Measurements from ENCODE around the gene HSPB1.
A peak's percentile ranks its signal among the peaks of the same experiment; 100 is the strongest.

Gene HSPB1

DNA sequence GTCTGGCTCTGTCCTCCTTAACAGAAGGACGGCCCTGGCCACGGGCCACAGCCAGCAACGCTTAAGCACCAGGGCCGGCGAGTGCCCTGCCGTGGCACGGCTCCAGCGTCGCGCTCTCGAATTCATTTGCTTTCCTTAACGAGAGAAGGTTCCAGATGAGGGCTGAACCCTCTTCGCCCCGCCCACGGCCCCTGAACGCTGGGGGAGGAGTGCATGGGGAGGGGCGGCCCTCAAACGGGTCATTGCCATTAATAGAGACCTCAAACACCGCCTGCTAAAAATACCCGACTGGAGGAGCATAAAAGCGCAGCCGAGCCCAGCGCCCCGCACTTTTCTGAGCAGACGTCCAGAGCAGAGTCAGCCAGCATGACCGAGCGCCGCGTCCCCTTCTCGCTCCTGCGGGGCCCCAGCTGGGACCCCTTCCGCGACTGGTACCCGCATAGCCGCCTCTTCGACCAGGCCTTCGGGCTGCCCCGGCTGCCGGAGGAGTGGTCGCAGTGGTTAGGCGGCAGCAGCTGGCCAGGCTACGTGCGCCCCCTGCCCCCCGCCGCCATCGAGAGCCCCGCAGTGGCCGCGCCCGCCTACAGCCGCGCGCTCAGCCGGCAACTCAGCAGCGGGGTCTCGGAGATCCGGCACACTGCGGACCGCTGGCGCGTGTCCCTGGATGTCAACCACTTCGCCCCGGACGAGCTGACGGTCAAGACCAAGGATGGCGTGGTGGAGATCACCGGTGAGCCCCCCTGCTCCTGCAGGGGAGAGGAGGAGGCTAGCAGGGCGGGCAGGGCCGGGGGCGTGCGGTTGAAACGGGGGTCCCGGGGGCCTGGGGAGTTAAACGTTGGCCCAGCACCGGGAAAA, at the start of gene HSPB1:
TSS of gene HSPB1 (plus strand) at position 327 of the 855 bp plus-strand sequence. CDS start at position 367, 40 bp downstream.
- Histone ChIP-seq H3K4me1 (ENCODE audit: control insufficient read depth in 2 of 2, insufficient read depth in 2 of 2, low read length in 2 of 2) (peaks cover 16% of the 10 kb centered on the region in 2 donors), H3K27me3 (ENCODE audit: control insufficient read depth in 2 of 2, insufficient read depth in 2 of 2, low read length in 2 of 2) (no peaks in the 10 kb centered on the region), H3K27ac (ENCODE audit: low read depth in 2 of 2, low read length in 2 of 2) (peak within 1 kb of the TSS; percentile 94 to 98), H3K4me3 (ENCODE audit: low read length in 2 of 2) (peak within 1 kb of the TSS; percentile 76 to 82), H3K36me3 (ENCODE audit: control insufficient read depth in 2 of 2, insufficient read depth in 2 of 2, low read length in 2 of 2) (no peaks in the 10 kb centered on the region), H3K9ac (ENCODE audit: low read depth in 1 of 2, low read length in 2 of 2) (peak within 1 kb of the TSS; percentile 70 to 97), H3K9me3 (ENCODE audit: control insufficient read depth in 2 of 2, low read length in 2 of 2) (no peaks in the 10 kb centered on the region)

- no peaks in the 10 kb centered on the region for H3K36me3 ChIP-seq (ENCODE audit: control insufficient read depth in 2 of 2, insufficient read depth in 2 of 2, low read length in 2 of 2)
- H3K9ac ChIP-seq (ENCODE audit: low read depth in 1 of 2, low read length in 2 of 2), result no peak overlapping the region
- peaks cover 0 to 4% of the 10 kb centered on the region in 2 donors for H3K4me1 ChIP-seq (ENCODE audit: control insufficient read depth in 2 of 2, insufficient read depth in 2 of 2, low read length in 2 of 2)
- no peak overlapping the region for H3K4me3 ChIP-seq (ENCODE audit: low read length in 2 of 2)
- H3K27me3 ChIP-seq (ENCODE audit: control insufficient read depth in 2 of 2, insufficient read depth in 2 of 2, low read length in 2 of 2), result peaks cover 7 to 10% of the 10 kb centered on the region in 2 donors
- H3K27ac ChIP-seq (ENCODE audit: low read depth in 2 of 2, low read length in 2 of 2), result no peak overlapping the region
- H3K9me3 ChIP-seq (ENCODE audit: control insufficient read depth in 2 of 2, low read length in 2 of 2), result no peaks in the 10 kb centered on the region
Measured at GRCh38 chr7:76254781-76255180, 47.7 kb upstream of the HSPB1 start.

DNA sequence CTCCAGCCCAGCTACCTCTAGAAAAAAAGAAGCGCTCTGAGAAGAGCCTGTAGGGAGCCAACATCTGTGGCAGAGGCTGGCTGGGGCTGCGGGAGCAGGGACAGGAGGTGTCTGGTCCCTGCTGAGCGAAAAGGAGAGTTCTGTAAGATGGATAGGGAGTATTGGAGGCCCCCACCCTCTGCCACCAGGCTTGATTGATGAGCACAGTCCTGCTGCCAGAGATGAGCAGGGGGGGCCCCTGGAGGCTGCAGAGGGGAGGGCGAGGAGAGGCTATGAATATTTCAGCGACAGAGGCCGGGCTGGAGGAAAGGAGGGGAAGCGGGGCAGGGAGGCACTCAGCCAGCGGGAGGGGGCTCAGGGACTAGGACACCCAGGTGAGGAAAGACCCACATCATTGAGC, 44.5 kb upstream of the HSPB1 start:
- no peaks in the 10 kb centered on the region for H3K36me3 ChIP-seq (ENCODE audit: control insufficient read depth in 2 of 2, insufficient read depth in 2 of 2, low read length in 2 of 2)
- H3K27me3 ChIP-seq (ENCODE audit: control insufficient read depth in 2 of 2, insufficient read depth in 2 of 2, low read length in 2 of 2), result peaks cover 7 to 10% of the 10 kb centered on the region in 2 donors
- H3K4me1 ChIP-seq (ENCODE audit: control insufficient read depth in 2 of 2, insufficient read depth in 2 of 2, low read length in 2 of 2), result no peaks in the 10 kb centered on the region
- H3K4me3 ChIP-seq (ENCODE audit: low read length in 2 of 2), result no peak overlapping the region
- no peaks in the 10 kb centered on the region for H3K9me3 ChIP-seq (ENCODE audit: control insufficient read depth in 2 of 2, low read length in 2 of 2)
- H3K9ac ChIP-seq (ENCODE audit: low read depth in 1 of 2, low read length in 2 of 2), result no peak overlapping the region
- H3K27ac ChIP-seq (ENCODE audit: low read depth in 2 of 2, low read length in 2 of 2), result no peak overlapping the region

DNA sequence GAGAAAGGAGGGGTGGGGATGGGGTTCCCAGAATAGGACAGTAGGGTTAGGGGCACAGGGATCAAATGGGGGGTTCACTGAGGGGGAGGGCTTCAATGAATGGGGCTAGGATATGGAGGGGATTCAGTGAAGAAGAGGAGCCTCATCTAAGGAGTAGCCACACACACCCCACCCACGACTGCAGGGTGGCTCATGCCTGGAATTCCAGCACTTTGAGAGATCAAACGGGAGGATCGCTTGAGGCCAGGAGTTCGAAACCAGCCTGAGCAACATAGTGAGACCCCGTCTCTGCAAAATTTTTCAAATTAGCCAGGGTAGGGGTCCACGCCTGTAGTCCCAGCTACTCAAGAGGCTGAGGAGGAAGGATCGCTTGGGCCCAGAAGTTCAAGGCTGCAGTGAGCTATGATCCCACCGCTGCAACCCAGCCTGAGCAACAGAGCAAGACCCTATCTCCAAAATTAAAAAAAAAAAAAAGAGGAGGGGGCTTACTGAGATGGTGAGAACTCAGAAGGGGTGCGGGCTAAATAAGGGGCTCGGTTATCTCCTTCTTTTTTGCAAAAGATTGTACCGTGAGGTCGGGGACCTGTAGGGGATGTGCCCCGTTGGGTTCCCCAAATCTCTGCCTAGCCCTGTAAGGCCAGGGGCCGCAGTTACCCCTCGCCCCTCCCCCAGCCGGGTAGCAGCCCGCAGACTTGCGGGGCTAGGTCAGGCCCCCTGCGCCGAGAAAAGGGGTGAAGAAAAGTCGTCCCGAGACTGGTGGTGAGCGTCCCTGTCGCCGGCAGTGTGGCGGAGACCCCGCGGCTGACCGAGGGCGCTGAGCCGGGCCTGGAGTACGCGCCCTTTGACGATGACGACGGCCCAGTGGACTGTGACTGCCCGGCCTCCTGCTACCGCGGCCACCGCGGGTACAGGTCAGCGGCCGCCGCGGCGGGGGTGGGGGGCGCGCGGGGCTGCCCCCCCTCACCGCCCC, 43.1 kb upstream of the HSPB1 start:
- Histone ChIP-seq H3K27me3 (ENCODE audit: control insufficient read depth in 2 of 2, insufficient read depth in 2 of 2, low read length in 2 of 2) (peaks cover 7 to 10% of the 10 kb centered on the region in 2 donors), H3K4me3 (ENCODE audit: low read length in 2 of 2) (no peak overlapping the region)

DNA sequence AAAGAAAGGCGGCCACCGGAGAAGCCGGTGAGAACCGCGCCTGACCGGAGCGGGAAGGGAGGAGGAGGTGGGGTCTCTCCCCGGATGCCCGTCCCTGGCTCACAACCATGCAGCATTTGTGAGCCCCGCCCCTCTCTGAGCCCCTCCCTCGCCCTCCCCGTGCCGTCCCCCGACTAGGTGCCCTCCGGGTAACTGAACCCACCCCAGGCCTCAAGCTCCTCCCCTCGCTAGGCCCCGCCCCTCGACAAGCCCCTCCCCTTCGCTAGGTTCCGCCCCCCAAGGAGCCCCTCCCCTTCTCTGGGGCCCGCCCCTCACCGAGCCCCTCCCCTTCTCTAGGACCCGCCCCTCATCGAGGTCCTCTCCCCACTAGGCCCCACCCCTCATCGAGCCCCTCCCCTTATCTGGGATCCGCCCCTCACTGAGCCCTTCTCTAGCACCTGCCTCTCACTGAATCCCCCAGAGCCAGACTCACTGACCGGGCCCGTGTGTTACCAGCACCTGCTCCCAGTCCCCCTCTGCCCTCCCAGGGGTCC, 42.2 kb upstream of the HSPB1 start:
- H3K9ac ChIP-seq (ENCODE audit: low read depth in 1 of 2, low read length in 2 of 2), result no peak overlapping the region
- no peak overlapping the region for H3K27ac ChIP-seq (ENCODE audit: low read depth in 2 of 2, low read length in 2 of 2)
- H3K9me3 ChIP-seq (ENCODE audit: control insufficient read depth in 2 of 2, low read length in 2 of 2), result no peaks in the 10 kb centered on the region
- H3K27me3 ChIP-seq (ENCODE audit: control insufficient read depth in 2 of 2, insufficient read depth in 2 of 2, low read length in 2 of 2), result peaks cover 7 to 12% of the 10 kb centered on the region in 2 donors
- no peak overlapping the region for H3K4me3 ChIP-seq (ENCODE audit: low read length in 2 of 2)
- no peaks in the 10 kb centered on the region for H3K4me1 ChIP-seq (ENCODE audit: control insufficient read depth in 2 of 2, insufficient read depth in 2 of 2, low read length in 2 of 2)
- no peaks in the 10 kb centered on the region for H3K36me3 ChIP-seq (ENCODE audit: control insufficient read depth in 2 of 2, insufficient read depth in 2 of 2, low read length in 2 of 2)

More for the DNA sequence above, 43.1 kb upstream of the HSPB1 start:
- Histone ChIP-seq H3K9ac (ENCODE audit: low read depth in 1 of 2, low read length in 2 of 2) (no peak overlapping the region), H3K36me3 (ENCODE audit: control insufficient read depth in 2 of 2, insufficient read depth in 2 of 2, low read length in 2 of 2) (no peaks in the 10 kb centered on the region), H3K27ac (ENCODE audit: low read depth in 2 of 2, low read length in 2 of 2) (no peak overlapping the region), H3K4me1 (ENCODE audit: control insufficient read depth in 2 of 2, insufficient read depth in 2 of 2, low read length in 2 of 2) (no peaks in the 10 kb centered on the region), H3K9me3 (ENCODE audit: control insufficient read depth in 2 of 2, low read length in 2 of 2) (no peaks in the 10 kb centered on the region)

DNA sequence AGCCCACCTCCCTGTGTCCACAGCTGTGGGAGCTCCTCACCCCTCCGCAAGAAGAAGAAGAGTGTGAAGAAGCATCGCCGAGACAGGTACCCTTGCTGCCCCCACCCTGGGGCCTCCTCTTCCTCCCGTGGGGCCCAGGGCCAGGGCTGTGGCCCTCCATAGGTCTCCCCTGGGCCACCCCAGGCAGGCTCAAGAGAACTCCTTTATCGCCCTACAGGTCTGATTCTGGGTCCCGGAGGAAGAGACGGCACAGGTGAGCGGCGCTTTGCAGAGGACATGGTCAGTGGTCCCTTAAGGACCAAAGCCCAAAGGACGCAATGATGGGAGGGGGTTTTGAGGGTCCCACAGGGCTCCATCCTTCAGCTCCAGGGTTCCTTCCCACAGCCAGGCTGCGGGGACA, 41.1 kb upstream of the HSPB1 start:
- Histone ChIP-seq H3K4me3 (ENCODE audit: low read length in 2 of 2) (no peak overlapping the region), H3K27ac (ENCODE audit: low read depth in 2 of 2, low read length in 2 of 2) (no peak overlapping the region), H3K4me1 (ENCODE audit: control insufficient read depth in 2 of 2, insufficient read depth in 2 of 2, low read length in 2 of 2) (no peaks in the 10 kb centered on the region), H3K9ac (ENCODE audit: low read depth in 1 of 2, low read length in 2 of 2) (no peak overlapping the region), H3K9me3 (ENCODE audit: control insufficient read depth in 2 of 2, low read length in 2 of 2) (no peaks in the 10 kb centered on the region), H3K27me3 (ENCODE audit: control insufficient read depth in 2 of 2, insufficient read depth in 2 of 2, low read length in 2 of 2) (peaks cover 7 to 14% of the 10 kb centered on the region in 2 donors), H3K36me3 (ENCODE audit: control insufficient read depth in 2 of 2, insufficient read depth in 2 of 2, low read length in 2 of 2) (no peaks in the 10 kb centered on the region)

GRCh38 chr7:76261931-76262330, 40.5 kb upstream of the HSPB1 start:
- Histone ChIP-seq H3K9me3 (ENCODE audit: control insufficient read depth in 2 of 2, low read length in 2 of 2) (no peaks in the 10 kb centered on the region), H3K4me3 (ENCODE audit: low read length in 2 of 2) (no peak overlapping the region), H3K27ac (ENCODE audit: low read depth in 2 of 2, low read length in 2 of 2) (no peak overlapping the region), H3K4me1 (ENCODE audit: control insufficient read depth in 2 of 2, insufficient read depth in 2 of 2, low read length in 2 of 2) (peaks cover 0 to 1% of the 10 kb centered on the region in 2 donors), H3K27me3 (ENCODE audit: control insufficient read depth in 2 of 2, insufficient read depth in 2 of 2, low read length in 2 of 2) (peaks cover 8 to 15% of the 10 kb centered on the region in 2 donors), H3K36me3 (ENCODE audit: control insufficient read depth in 2 of 2, insufficient read depth in 2 of 2, low read length in 2 of 2) (no peaks in the 10 kb centered on the region), H3K9ac (ENCODE audit: low read depth in 1 of 2, low read length in 2 of 2) (no peak overlapping the region)

DNA sequence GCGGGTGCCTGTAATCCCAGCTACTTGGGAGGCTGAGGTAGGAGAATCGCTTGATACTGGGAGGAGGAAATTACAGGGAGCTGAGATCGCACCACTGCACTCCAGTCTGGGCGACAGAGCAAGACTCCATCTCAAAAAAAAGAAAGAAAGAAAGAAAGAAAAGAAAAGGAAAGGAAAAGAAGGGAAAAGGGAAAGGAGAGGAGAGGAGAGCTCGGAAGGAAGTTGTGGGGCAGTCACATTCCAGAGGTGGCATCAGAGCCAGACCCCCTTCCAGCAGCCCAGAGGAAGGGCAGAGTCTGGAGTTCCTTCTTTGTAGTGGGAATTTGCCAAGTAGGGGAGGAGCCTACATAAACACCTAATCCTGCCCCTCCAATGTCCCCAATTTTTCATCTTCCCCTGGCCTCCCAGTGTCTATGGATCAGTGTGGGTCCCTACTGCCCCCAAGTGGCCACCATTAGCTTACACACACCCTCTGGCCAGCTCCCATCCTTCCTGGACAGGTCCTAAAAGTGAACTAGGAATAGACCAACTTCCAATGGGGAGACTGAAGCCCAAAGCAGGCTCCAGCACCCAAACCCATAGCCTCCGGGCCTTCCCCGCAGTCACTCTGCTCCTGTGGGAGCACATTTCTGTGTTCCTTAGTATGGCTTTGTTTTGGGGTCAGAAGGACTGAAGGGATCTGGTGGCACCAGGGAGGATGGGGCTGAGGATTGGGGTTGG, 39.6 kb upstream of the HSPB1 start:
- Histone ChIP-seq H3K9me3 (ENCODE audit: control insufficient read depth in 2 of 2, low read length in 2 of 2) (no peaks in the 10 kb centered on the region), H3K27me3 (ENCODE audit: control insufficient read depth in 2 of 2, insufficient read depth in 2 of 2, low read length in 2 of 2) (peaks cover 11 to 19% of the 10 kb centered on the region in 2 donors), H3K4me1 (ENCODE audit: control insufficient read depth in 2 of 2, insufficient read depth in 2 of 2, low read length in 2 of 2) (peaks cover 0 to 3% of the 10 kb centered on the region in 2 donors), H3K4me3 (ENCODE audit: low read length in 2 of 2) (no peak overlapping the region), H3K36me3 (ENCODE audit: control insufficient read depth in 2 of 2, insufficient read depth in 2 of 2, low read length in 2 of 2) (no peaks in the 10 kb centered on the region), H3K9ac (ENCODE audit: low read depth in 1 of 2, low read length in 2 of 2) (no peak overlapping the region), H3K27ac (ENCODE audit: low read depth in 2 of 2, low read length in 2 of 2) (no peak overlapping the region)

- no peak overlapping the region for H3K27ac ChIP-seq (ENCODE audit: low read depth in 2 of 2, low read length in 2 of 2)
- no peak overlapping the region for H3K4me3 ChIP-seq (ENCODE audit: low read length in 2 of 2)
- peaks cover 17 to 21% of the 10 kb centered on the region in 2 donors for H3K27me3 ChIP-seq (ENCODE audit: control insufficient read depth in 2 of 2, insufficient read depth in 2 of 2, low read length in 2 of 2)
- H3K9ac ChIP-seq (ENCODE audit: low read depth in 1 of 2, low read length in 2 of 2), result no peak overlapping the region
- no peaks in the 10 kb centered on the region for H3K36me3 ChIP-seq (ENCODE audit: control insufficient read depth in 2 of 2, insufficient read depth in 2 of 2, low read length in 2 of 2)
- H3K9me3 ChIP-seq (ENCODE audit: control insufficient read depth in 2 of 2, low read length in 2 of 2), result no peaks in the 10 kb centered on the region
- H3K4me1 ChIP-seq (ENCODE audit: control insufficient read depth in 2 of 2, insufficient read depth in 2 of 2, low read length in 2 of 2), result peaks cover 0 to 3% of the 10 kb centered on the region in 2 donors
Measured at GRCh38 chr7:76265299-76265698, 37.2 kb upstream of the HSPB1 start.

Data from mucosa of rectum (tissue), 2 donors.